ENCODE data around the gene VSTM4.

Gene VSTM4

GRCh38 chr10:49115015-49115795 lies at the start of gene VSTM4:
Gene VSTM4, minus strand, starts transcription at chr10:49115522. Its CDS starts 37 bp downstream, at chr10:49115485.
- H3K27ac ChIP-seq, result no peak within 1 kb of the TSS
- DNase-seq (ENCODE audit: low read depth, low spot score), result no peak

- no peak for DNase-seq (ENCODE audit: low read depth, low spot score)
- no peak overlapping the region for H3K27ac ChIP-seq
Measured at GRCh38 chr10:49164559-49165188, 49.4 kb upstream of the VSTM4 start.

GRCh38 chr10:49163741-49164140 lies 48.4 kb upstream of the VSTM4 start:
- DNase-seq (ENCODE audit: low read depth, low spot score), result no peak
- no peak overlapping the region for H3K27ac ChIP-seq

- DNase-seq (ENCODE audit: low read depth, low spot score), result no peak
Measured at GRCh38 chr10:49162761-49163310, 47.5 kb upstream of the VSTM4 start.

GRCh38 chr10:49162063-49162462 lies 46.7 kb upstream of the VSTM4 start:
- DNase-seq (ENCODE audit: low read depth, low spot score), result no peak
- no peak overlapping the region for H3K27ac ChIP-seq

More at GRCh38 chr10:49162761-49163310, 47.5 kb upstream of the VSTM4 start:
- H3K27ac ChIP-seq, result no peak overlapping the region

GRCh38 chr10:49161411-49161997 lies 46.2 kb upstream of the VSTM4 start:
- H3K27ac ChIP-seq, result no peak overlapping the region
- DNase-seq (ENCODE audit: low read depth, low spot score), result no peak

- no peak for DNase-seq (ENCODE audit: low read depth, low spot score)
- H3K27ac ChIP-seq, result no peak overlapping the region
Measured at GRCh38 chr10:49160814-49161213, 45.5 kb upstream of the VSTM4 start.

GRCh38 chr10:49160110-49160509 lies 44.8 kb upstream of the VSTM4 start:
- no peak for DNase-seq (ENCODE audit: low read depth, low spot score)
- H3K27ac ChIP-seq, result no peak overlapping the region

- H3K27ac ChIP-seq, result no peak overlapping the region
- DNase-seq (ENCODE audit: low read depth, low spot score), result no peak
Measured at GRCh38 chr10:49158915-49159314, 43.6 kb upstream of the VSTM4 start.

GRCh38 chr10:49158404-49158803 lies 43.1 kb upstream of the VSTM4 start:
- no peak overlapping the region for H3K27ac ChIP-seq
- DNase-seq (ENCODE audit: low read depth, low spot score), result no peak

GRCh38 chr10:49157229-49157628 lies 41.9 kb upstream of the VSTM4 start:
- DNase-seq (ENCODE audit: low read depth, low spot score), result no peak
- no peak overlapping the region for H3K27ac ChIP-seq

- no peak overlapping the region for H3K27ac ChIP-seq
- DNase-seq (ENCODE audit: low read depth, low spot score), result no peak
Measured at GRCh38 chr10:49154641-49155040, 39.3 kb upstream of the VSTM4 start.

- no peak for DNase-seq (ENCODE audit: low read depth, low spot score)
- H3K27ac ChIP-seq, result no peak overlapping the region
Measured at GRCh38 chr10:49153971-49154370, 38.6 kb upstream of the VSTM4 start.

- no peak overlapping the region for H3K27ac ChIP-seq
- no peak for DNase-seq (ENCODE audit: low read depth, low spot score)
Measured at GRCh38 chr10:49153115-49153514, 37.8 kb upstream of the VSTM4 start.

GRCh38 chr10:49152663-49153062 lies 37.3 kb upstream of the VSTM4 start:
- no peak for DNase-seq (ENCODE audit: low read depth, low spot score)

GRCh38 chr10:49152037-49152436 lies 36.7 kb upstream of the VSTM4 start:
- H3K27ac ChIP-seq, result no peak overlapping the region

More at GRCh38 chr10:49152663-49153062, 37.3 kb upstream of the VSTM4 start:
- H3K27ac ChIP-seq, result no peak overlapping the region

GRCh38 chr10:49151481-49151880 lies 36.2 kb upstream of the VSTM4 start:
- no peak for DNase-seq (ENCODE audit: low read depth, low spot score)
- no peak overlapping the region for H3K27ac ChIP-seq

More at GRCh38 chr10:49152037-49152436, 36.7 kb upstream of the VSTM4 start:
- DNase-seq (ENCODE audit: low read depth, low spot score), result no peak

GRCh38 chr10:49151025-49151445 lies 35.7 kb upstream of the VSTM4 start:
- H3K27ac ChIP-seq, result no peak overlapping the region
- DNase-seq (ENCODE audit: low read depth, low spot score), result no peak

GRCh38 chr10:49150426-49150825 lies 35.1 kb upstream of the VSTM4 start:
- H3K27ac ChIP-seq, result no peak overlapping the region
- no peak for DNase-seq (ENCODE audit: low read depth, low spot score)

GRCh38 chr10:49149881-49150280 lies 34.6 kb upstream of the VSTM4 start:
- DNase-seq (ENCODE audit: low read depth, low spot score), result no peak
- H3K27ac ChIP-seq, result no peak overlapping the region

Data from epithelial cell of prostate (primary cell).